Epithelial cell of esophagus (primary cell): ENCODE results near the gene UCK2.

Experiments used
- DNase-seq: peaks from one replicate; pipeline ENCODE4 v3.0.0; 2010; ENCODE audit warnings: low read depth
- H3K4me3 ChIP-seq: 2 replicates; pipeline ENCODE4 v1.5.1; 2011; ENCODE audit warnings: mild to moderate bottlenecking, low read length, control low read depth
- CTCF ChIP-seq: IDR thresholded peaks from 2 replicates; pipeline ENCODE4 v1.5.1; 2011; ENCODE audit warnings: low read depth, mild to moderate bottlenecking, low read length, control low read depth, inconsistent platforms; ENCODE audit not compliant: insufficient read depth; ENCODE audit errors: missing control alignments

The UCK2 gene

GRCh38 chr1:165938844-165939243 lies 111.4 kb downstream of the UCK2 start:
- no peak for DNase-seq
- no peak for TF ChIP-seq CTCF
- H3K4me3 ChIP-seq = no peak overlapping the region

DNA sequence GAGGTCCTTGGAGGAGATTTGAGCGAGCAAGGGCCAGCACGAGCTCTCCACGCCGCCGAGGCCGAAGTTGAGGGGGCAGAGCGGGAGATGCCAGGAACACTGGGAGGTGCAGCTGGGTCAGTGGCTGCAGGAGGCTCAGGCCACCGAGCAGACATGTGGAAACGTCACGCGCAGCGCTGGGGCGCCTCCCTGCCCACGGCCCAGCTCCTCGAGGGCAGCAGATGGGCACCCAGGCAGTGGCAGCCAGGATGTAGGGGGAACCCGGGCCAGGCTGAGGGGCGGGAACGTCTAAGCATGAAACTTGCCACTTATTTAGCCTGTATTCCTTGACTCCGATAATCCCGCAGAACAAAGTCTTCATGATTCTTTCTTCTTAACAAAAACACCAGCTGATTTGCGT lies 114.1 kb downstream of the UCK2 start:
- DNase-seq = no peak
- no peak overlapping the region for H3K4me3 ChIP-seq
- no peak for TF ChIP-seq CTCF

GRCh38 chr1:165942062-165942461 lies 114.6 kb downstream of the UCK2 start:
- no peak for DNase-seq
- no peak for TF ChIP-seq CTCF
- no peak overlapping the region for H3K4me3 ChIP-seq

DNA sequence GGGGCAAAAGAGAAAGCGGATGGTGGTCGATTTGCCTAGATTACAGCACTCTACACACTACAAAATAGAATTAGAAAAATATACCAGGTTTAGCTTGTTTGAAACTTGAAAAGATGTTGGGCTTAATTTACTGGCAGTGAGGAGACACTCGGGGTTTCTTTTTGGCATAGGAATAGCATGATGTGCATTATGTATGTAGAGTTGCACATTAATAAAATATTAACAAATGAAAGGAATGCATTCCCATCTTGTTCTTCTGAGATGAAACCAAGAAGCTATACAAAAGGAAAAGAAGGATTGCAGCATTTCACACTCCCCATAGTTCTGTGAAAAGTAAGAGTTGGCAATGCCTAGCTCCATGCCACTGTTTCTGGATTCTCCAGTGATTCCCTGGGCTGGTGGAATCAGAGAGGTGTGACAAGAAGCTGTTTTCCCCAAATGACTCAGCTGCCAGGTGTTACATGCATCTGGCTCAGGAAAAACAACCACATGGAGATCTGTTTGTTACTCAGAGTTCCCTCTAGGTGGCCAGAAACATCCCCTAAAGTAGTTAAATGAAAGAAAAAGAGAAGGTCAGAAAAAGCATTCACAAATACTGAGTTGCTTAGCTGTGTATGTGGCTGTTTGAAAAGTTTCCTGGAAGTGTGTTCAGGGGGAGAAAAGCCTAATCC lies 115.6 kb downstream of the UCK2 start:
- no peak overlapping the region for H3K4me3 ChIP-seq
- DNase-seq = peak; percentile 51
- no peak for TF ChIP-seq CTCF

- no peak for TF ChIP-seq CTCF
- DNase-seq = no peak
- no peak overlapping the region for H3K4me3 ChIP-seq
Observed at GRCh38 chr1:165945911-165946310, 118.5 kb downstream of the UCK2 start.

GRCh38 chr1:165947797-165948455 lies 120.5 kb downstream of the UCK2 start:
- TF ChIP-seq CTCF = no peak
- DNase-seq = no peak
- H3K4me3 ChIP-seq = no peak overlapping the region
